Lung microvascular endothelial cell (primary cell): ENCODE results near the gene SORT1. TPM values are rescaled to one million over a fixed set of nuclear protein-coding genes. Genes with fewer than 3 reads are reported as not detected.
"Not testable (repeated sequence)": the region's sequence is repeated elsewhere in the genome, so short reads cannot be mapped to it uniquely, and the experiment has no call there.

Source experiments
- DNase-seq, 2 donors: peaks; one replicate each; pipeline versions ENCODE4 v3.0.0 to v3.0.0-alpha.2; 2010; ENCODE audit warnings: low read depth in 2 of 2
- total RNA-seq: library from RNA; depleted of rRNA; stranded (reverse); fragments of >200 nt; gene quantifications from 2 replicates; pipeline ENCODE4 v1.2.1, GENCODE V29; 2014

SORT1 gene
- total RNA-seq, 1 donor from 2014 or later, result 9.5 TPM

GRCh38 chr1:109299558-109300343 is 98.0 kb downstream of the SORT1 start:
- peak; percentile 24 to 74 for DNase-seq

- DNase-seq, result peak; percentile 23 to 35
These were observed 98.8 kb downstream of the SORT1 start for GRCh38 chr1:109298666-109299557.

- no peak for DNase-seq
These were observed 100.9 kb downstream of the SORT1 start for GRCh38 chr1:109296782-109297181.

- DNase-seq, result no peak
These were observed 101.9 kb downstream of the SORT1 start for GRCh38 chr1:109295712-109296415.

DNA sequence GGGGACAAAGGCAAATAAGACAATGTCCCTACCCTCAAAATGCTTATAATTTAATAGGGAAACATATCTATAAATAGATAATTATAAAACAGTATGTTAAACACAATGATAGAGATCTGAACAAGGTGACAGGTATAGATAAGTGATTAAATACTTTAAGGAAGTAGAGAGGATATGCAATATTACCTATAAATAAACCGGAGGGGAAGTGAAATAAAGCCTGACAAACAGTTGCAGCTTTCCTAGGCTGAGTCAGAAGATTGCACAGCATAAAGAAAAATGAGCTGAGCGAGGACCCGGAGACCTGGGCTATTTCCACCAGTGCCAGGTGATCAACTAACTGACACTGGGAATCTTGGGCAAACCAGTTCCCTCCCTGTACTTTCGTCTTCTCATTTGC is 103.2 kb downstream of the SORT1 start:
- DNase-seq, result peak in 1 of 2 donors; percentile 17

- no peak for DNase-seq
These were observed 104.7 kb downstream of the SORT1 start for GRCh38 chr1:109293026-109293425.

DNA sequence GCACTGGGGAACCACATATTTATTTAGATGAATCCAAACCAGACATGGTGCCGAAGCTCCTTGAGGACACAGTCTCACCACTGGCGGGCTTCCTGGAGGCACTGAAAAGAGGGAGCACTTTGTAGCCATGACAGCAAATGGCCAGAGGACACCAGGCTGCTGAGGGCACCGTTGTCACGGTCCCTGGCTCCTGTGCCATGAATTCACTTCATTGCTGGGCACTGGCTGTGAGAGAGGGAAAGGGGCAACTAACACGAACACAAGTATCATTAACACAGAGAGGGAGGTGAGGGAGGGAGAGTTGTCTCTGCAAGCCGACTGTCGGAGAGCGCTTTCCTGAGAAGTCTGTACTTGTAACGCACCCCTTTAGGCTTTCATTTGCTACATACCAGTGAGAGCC is 105.4 kb downstream of the SORT1 start:
- no peak for DNase-seq

- no peak for DNase-seq
These were observed 106.7 kb downstream of the SORT1 start for GRCh38 chr1:109290998-109291397.

GRCh38 chr1:109290137-109290536 is 107.6 kb downstream of the SORT1 start:
- DNase-seq, result no peak

- not testable (repeated sequence) for DNase-seq
These were observed 111.0 kb downstream of the SORT1 start for GRCh38 chr1:109286762-109287161.

- no peak for DNase-seq
These were observed 113.7 kb downstream of the SORT1 start for GRCh38 chr1:109283748-109284600.

DNA sequence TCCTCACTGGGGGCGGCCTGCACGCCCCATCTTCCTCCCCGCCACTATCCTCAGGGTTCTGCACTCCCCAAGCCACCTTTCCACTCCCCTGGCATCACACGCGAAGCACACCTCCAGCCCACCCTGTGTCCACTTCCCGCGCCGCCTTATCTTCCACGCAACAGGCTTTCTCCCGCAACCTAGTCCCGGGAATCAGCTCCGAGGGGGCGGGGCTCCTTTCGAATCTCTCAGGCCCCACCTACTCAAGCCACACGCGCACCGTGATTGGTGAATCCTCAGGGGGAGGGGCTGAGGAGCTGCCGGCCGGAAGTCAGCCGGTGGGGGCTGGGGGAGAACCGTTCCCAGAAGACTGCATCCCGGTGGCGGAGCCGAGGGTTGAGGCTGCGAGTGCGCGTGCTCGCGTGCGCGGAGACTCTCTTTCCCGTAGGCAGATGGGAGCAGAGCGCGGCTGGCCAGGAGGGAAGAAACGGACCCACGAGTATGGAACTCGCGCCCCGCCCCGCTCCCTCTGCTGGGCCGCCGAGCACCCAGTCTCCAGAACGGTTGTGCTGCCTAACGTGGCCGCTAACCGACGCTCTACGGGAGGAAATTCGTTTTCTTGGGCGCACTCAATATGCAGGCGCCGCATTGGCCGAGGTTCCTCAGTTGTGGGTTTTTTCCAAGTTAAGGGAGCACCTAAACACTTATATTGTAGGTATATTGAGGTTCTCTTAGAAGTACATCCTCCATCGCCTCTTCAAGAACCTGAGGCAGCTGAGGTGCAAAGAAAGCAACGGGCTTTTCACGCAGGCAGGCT is 114.6 kb downstream of the SORT1 start, which contains the start of gene PSRC1:
Gene PSRC1 (minus strand): TSS at position 194 of the 796 bp plus-strand sequence.
- DNase-seq, result peak; percentile 87 to 96

- no peak for DNase-seq
These were observed 115.2 kb downstream of the SORT1 start for GRCh38 chr1:109282497-109282951.

DNA sequence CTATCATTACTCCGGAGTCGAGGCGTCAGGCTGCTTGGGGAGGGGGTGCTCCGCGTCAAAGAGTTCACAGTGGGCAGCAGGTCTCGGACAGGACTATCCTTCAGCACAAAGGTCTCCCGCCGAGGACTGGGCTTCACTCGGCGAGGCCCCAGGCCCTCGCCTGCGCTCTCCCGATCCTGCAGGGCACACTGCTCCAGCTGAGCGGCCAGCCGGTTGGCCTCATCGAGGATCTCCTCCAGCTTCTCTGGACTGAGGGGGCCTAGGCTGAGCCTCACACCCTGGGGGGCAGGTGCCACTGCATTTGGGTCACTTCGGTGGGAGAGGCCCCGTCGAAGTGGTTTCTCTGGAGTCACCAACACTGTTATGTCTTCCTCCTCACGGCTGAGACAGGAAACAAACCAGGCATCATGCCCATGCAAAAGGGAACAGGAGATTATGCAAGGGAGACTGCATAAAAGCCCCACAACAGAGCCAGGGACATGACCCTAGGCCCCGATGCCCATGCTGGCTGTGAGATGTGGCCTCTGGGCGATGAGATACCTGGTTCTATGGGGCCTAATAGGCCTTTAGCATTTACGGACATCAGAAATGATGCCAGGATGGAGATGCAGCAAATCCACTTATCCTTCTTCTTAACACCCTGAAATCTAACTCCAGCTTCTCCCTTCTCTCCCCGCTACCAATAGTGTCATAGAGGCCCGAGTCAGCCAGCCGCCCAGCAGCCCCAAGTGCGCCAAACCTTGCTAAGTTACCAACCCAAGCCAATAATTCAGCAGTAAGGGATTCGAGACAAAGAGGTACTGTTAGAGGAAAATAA is 115.8 kb downstream of the SORT1 start:
- no peak for DNase-seq

- DNase-seq, result no peak
These were observed 116.9 kb downstream of the SORT1 start for GRCh38 chr1:109280862-109281261.

GRCh38 chr1:109279615-109280278 is 118.0 kb downstream of the SORT1 start:
- no peak for DNase-seq

DNA sequence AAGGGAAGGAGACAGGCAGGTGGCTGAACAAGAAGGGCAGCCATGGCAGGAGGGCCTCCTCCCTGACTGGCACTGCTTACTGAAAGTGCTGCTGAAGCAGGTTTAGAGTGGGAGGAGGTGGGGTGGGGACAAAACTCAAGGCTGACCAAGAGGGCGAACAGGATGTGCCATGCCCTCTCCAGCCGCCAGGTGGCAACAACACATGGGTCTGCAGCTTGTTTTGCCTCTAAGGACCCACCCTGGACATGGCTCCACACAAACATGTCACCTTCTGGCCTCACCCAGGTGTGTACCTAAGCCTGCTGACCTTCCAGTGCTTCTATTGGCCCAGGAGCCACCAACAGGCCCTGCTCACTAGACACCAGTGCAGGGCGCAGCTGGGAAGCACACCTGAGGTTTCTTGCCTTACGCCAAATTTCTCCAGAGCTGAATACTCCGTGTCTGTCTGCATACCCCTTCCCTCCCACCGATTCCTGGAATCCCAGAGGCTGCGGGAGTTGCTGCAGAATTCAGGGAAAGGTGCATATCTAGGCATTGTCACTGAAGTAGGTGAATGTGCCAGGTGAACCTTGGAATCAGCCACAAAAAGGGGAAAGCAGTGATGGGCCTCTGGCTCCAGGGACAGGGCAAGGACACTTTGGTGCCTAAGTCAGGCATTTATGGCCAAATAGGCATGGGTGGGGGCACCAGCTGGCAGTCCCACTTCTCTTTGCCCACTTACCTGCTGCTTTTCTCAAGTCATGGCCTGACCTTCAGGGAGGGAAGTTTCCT is 120.1 kb downstream of the SORT1 start:
- DNase-seq, result peak; percentile 73
